Loucy (cell line): ENCODE data around the gene B4GALT3.

ENCODE experiments used
- CTCF ChIP-seq: fragments of 200-600 bp; sonication (generic); conservative IDR thresholded peaks from 2 replicates; pipeline ENCODE4 v1.5.1; 2014; ENCODE audit warnings: mild to moderate bottlenecking, antibody characterized with exemption, low read length
- EZH2phosphoT487 ChIP-seq: fragments of 200-600 bp; IDR thresholded peaks from 2 replicates; pipeline ENCODE4 v1.6.1; 2018; ENCODE audit warnings: antibody characterized with exemption, mild to moderate bottlenecking, moderate library complexity, borderline replicate concordance

GRCh38 chr1:161145832-161146231 is 31.5 kb downstream of the B4GALT3 start:
- TF ChIP-seq CTCF (no peak), EZH2phosphoT487 (no peak)
